ENCODE results near the gene TFAP2C.

GRCh38 chr20:56595746-56596475, 33.2 kb upstream of the TFAP2C start:
- no peak for TF ChIP-seq TAF1 (IDR thresholded peaks at IDR 0.05; ENCODE audit: borderline replicate concordance, insufficient read depth, low read length)
- no peak for TF ChIP-seq POLR2AphosphoS5 (IDR thresholded peaks at IDR 0.05; ENCODE audit: low read depth, low read length)

All from PFSK-1 (cell line).